ENCODE results near the gene SYT13. TPM values are rescaled to one million over a fixed set of nuclear protein-coding genes. Genes with fewer than 3 reads are reported as not detected.

Gene SYT13
- total and polyA plus RNA-seq, 9 donors, result 0.13 to 1.0 (median 0.43) TPM; not detected in 4

GRCh38 chr11:45209891-45210699, 76.0 kb downstream of the SYT13 start:
- peak; percentile 74 for TF ChIP-seq EP300 (IDR thresholded peaks at IDR 0.05)
- peak in 1 of 3 donors; percentile 14 for TF ChIP-seq CTCF (IDR thresholded peaks at IDR 0.05)
- TF ChIP-seq POLR2A (IDR thresholded peaks at IDR 0.05), result peak; percentile 28
- Histone ChIP-seq H3K4me3 (peak overlapping the region; percentile 14), H3K27ac (peak overlapping the region; percentile 87 to 90), H3K4me1 (ENCODE audit: insufficient read depth) (peaks cover 12% of the 10 kb centered on the region), H3K9me3 (no peaks in the 10 kb centered on the region), H3K27me3 (no peaks in the 10 kb centered on the region), H3K36me3 (no peaks in the 10 kb centered on the region)
- intact Hi-C loops (cut with DNase I), result loop anchor here in 2 of 4 donors (2.0 kb wide), 2 partner anchors 63 to 65 kb away; partner anchors contain the start of gene PRDM11 (in 1 of the 2)
- DNase-seq, result peak; percentile 87 to 97 (median 95)
- WGBS, 3 donors, result 3 to 5% (median 4%) methylated on average over 29 of the region's 29 CpGs

DNA sequence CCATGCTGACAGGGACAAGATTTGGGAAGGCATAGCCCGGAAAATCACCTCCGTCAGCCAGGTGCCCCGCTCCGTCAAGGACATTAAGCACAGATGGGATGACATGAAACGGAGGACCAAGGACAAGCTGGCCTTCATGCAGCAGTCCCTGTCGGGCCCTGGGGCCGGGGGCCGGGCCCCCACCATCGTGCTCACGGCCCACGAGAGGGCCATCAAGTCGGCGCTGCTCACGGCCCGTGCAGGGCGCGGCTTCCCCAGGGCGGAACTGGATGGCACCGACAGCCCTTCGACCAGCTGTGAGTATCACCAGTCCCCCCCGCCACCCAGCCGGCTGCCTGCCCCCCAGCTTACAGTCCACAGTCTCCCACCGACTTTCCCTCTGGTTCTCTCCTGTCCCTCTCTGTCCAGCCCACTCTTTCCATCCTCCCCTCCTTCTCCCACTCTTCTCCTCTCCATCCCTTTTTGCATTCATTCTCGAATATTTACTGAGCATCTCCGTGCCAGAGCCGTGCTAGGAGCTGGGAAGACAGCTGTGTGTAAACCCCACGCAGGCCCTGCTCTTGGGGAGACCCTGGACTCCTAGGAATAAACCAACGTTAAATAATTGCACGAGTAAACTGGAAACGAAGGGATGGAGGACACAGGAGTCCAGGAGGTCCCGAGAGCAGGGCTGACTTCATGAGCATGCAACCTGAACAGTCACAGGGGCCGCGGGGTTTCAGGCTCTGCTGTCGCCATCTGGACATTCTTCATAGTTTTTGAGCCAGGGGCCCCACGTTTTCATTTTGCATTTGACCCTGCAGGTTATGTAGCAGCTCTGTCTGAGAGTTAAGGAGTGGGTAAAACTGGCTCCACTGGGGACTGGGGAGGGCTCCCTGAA, 76.9 kb downstream of the SYT13 start:
- intact Hi-C loops (cut with DNase I), result loop anchor here in 1 of 4 donors (2.0 kb wide), 1 partner anchor 62 kb away; the partner anchor contains the start of gene PRDM11
- TF ChIP-seq EP300 (IDR thresholded peaks at IDR 0.05) (no peak), CTCF (IDR thresholded peaks at IDR 0.05) (no peak), POLR2A (IDR thresholded peaks at IDR 0.05) (no peak)
- Histone ChIP-seq H3K27ac (peak overlapping the region; percentile 87 to 90), H3K4me3 (no peak overlapping the region), H3K27me3 (no peaks in the 10 kb centered on the region), H3K4me1 (ENCODE audit: insufficient read depth) (peaks cover 12% of the 10 kb centered on the region), H3K36me3 (no peaks in the 10 kb centered on the region), H3K9me3 (no peaks in the 10 kb centered on the region)
- WGBS, 3 donors, result 54 to 58% (median 55%) methylated on average over 35 of the region's 35 CpGs
- DNase-seq, result peak in 4 of 5 donors; percentile 27 to 44 (median 32)

- H3K27me3 ChIP-seq, result no peaks in the 10 kb centered on the region
- H3K27ac ChIP-seq, result peak overlapping the region; percentile 87 to 90
- peaks cover 12% of the 10 kb centered on the region for H3K4me1 ChIP-seq (ENCODE audit: insufficient read depth)
- H3K36me3 ChIP-seq, result no peaks in the 10 kb centered on the region
- TF ChIP-seq EP300 (IDR thresholded peaks at IDR 0.05), result no peak
- no peak for TF ChIP-seq CTCF (IDR thresholded peaks at IDR 0.05)
- TF ChIP-seq POLR2A (IDR thresholded peaks at IDR 0.05), result no peak
- H3K9me3 ChIP-seq, result no peaks in the 10 kb centered on the region
- no peak for DNase-seq
- H3K4me3 ChIP-seq, result no peak overlapping the region
- 82 to 85% (median 82%) methylated on average over 8 of the region's 8 CpGs for WGBS, 3 donors
- intact Hi-C loops (cut with DNase I), result loop anchor here in 1 of 4 donors (2.0 kb wide), 1 partner anchor 61 kb away; the partner anchor contains the start of gene PRDM11
These were observed 78.0 kb downstream of the SYT13 start for GRCh38 chr11:45208135-45208534.

DNA sequence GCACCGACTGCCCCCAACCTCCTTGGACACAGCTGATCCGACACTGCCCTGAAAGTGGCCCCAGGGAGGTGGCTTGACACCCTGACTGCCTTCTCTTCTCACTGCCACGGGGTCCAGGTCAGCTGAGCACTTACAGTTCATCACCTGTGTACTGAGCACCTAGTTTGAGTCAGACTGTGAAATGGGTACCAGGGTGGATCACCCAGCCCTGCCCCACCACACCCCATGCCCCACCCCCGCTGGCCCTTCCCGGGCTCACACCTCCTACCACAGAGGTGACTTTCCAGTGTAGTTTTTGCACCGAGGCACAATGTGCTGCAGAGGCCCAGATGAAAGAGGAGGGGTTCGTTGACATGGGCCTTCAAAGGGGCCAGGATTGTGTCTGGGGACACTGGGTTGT, 80.2 kb downstream of the SYT13 start:
- Histone ChIP-seq H3K27ac (no peak overlapping the region), H3K27me3 (no peaks in the 10 kb centered on the region), H3K9me3 (no peaks in the 10 kb centered on the region), H3K4me3 (no peak overlapping the region), H3K4me1 (ENCODE audit: insufficient read depth) (peaks cover 12% of the 10 kb centered on the region), H3K36me3 (no peaks in the 10 kb centered on the region)
- no peak for TF ChIP-seq CTCF (IDR thresholded peaks at IDR 0.05)
- no peak for TF ChIP-seq POLR2A (IDR thresholded peaks at IDR 0.05)
- TF ChIP-seq EP300 (IDR thresholded peaks at IDR 0.05), result no peak
- 70 to 73% (median 72%) methylated on average over 7 of the region's 7 CpGs for WGBS, 3 donors
- no peak for DNase-seq
- intact Hi-C loops (cut with DNase I), result no loop called here
